Measurements from ENCODE around the gene CCS. TPM values are rescaled to one million over a fixed set of nuclear protein-coding genes. Genes with fewer than 3 reads are reported as not detected.

Gene CCS
- total RNA-seq, 1 donor from 2014 or later = 34.2 TPM

- Mint-ChIP-seq H3K36me3 (ENCODE audit: low read depth) (peaks cover 10% of the 10 kb centered on the region), H3K9me3 (ENCODE audit: low read depth) (peaks cover 2% of the 10 kb centered on the region), H3K4me3 (ENCODE audit: unreplicated experiment) (no peak overlapping the region), H3K27me3 (ENCODE audit: low read depth) (no peaks in the 10 kb centered on the region), H3K27ac (ENCODE audit: unreplicated experiment) (peak overlapping the region; percentile 97), H3K4me1 (ENCODE audit: low read depth) (peaks cover 25% of the 10 kb centered on the region)
- TF ChIP-seq CTCF (IDR thresholded peaks at IDR 0.05) = no peak
- no peak for DNase-seq (ENCODE audit: low spot score)
Observed at GRCh38 chr11:66607126-66607834, 14.3 kb downstream of the CCS start.

- Mint-ChIP-seq H3K9me3 (ENCODE audit: low read depth) (peaks cover 2% of the 10 kb centered on the region), H3K36me3 (ENCODE audit: low read depth) (peaks cover 9% of the 10 kb centered on the region), H3K4me3 (ENCODE audit: unreplicated experiment) (no peak overlapping the region), H3K4me1 (ENCODE audit: low read depth) (peaks cover 15% of the 10 kb centered on the region), H3K27ac (ENCODE audit: unreplicated experiment) (no peak overlapping the region), H3K27me3 (ENCODE audit: low read depth) (no peaks in the 10 kb centered on the region)
- TF ChIP-seq CTCF (IDR thresholded peaks at IDR 0.05) = no peak
- DNase-seq (ENCODE audit: low spot score) = no peak
Observed at GRCh38 chr11:66609721-66610617, 17.0 kb downstream of the CCS start.

- no peak overlapping the region for H3K27ac Mint-ChIP-seq (ENCODE audit: unreplicated experiment)
- no peak for DNase-seq (ENCODE audit: low spot score)
- H3K27me3 Mint-ChIP-seq (ENCODE audit: low read depth) = no peaks in the 10 kb centered on the region
- no peak for TF ChIP-seq CTCF (IDR thresholded peaks at IDR 0.05)
- peaks cover 2% of the 10 kb centered on the region for H3K9me3 Mint-ChIP-seq (ENCODE audit: low read depth)
- peaks cover 3% of the 10 kb centered on the region for H3K36me3 Mint-ChIP-seq (ENCODE audit: low read depth)
- H3K4me1 Mint-ChIP-seq (ENCODE audit: low read depth) = peaks cover 12% of the 10 kb centered on the region
- H3K4me3 Mint-ChIP-seq (ENCODE audit: unreplicated experiment) = no peak overlapping the region
Observed at GRCh38 chr11:66612458-66612857, 19.5 kb downstream of the CCS start.

- Mint-ChIP-seq H3K4me3 (ENCODE audit: unreplicated experiment) (no peak overlapping the region), H3K27me3 (ENCODE audit: low read depth) (no peaks in the 10 kb centered on the region), H3K9me3 (ENCODE audit: low read depth) (peaks cover 2% of the 10 kb centered on the region), H3K4me1 (ENCODE audit: low read depth) (peaks cover 19% of the 10 kb centered on the region), H3K27ac (ENCODE audit: unreplicated experiment) (no peak overlapping the region), H3K36me3 (ENCODE audit: low read depth) (peaks cover 5% of the 10 kb centered on the region)
- no peak for TF ChIP-seq CTCF (IDR thresholded peaks at IDR 0.05)
- no peak for DNase-seq (ENCODE audit: low spot score)
Observed at GRCh38 chr11:66614073-66614472, 21.1 kb downstream of the CCS start.

- H3K27me3 Mint-ChIP-seq (ENCODE audit: low read depth) = no peaks in the 10 kb centered on the region
- H3K27ac Mint-ChIP-seq (ENCODE audit: unreplicated experiment) = peak within 1 kb of the TSS; percentile 100
- peak; percentile 100 for DNase-seq (ENCODE audit: low spot score)
- TF ChIP-seq CTCF (IDR thresholded peaks at IDR 0.05) = no peak
- no peaks in the 10 kb centered on the region for H3K9me3 Mint-ChIP-seq (ENCODE audit: low read depth)
- H3K4me1 Mint-ChIP-seq (ENCODE audit: low read depth) = peaks cover 37% of the 10 kb centered on the region
- peaks cover 4% of the 10 kb centered on the region for H3K36me3 Mint-ChIP-seq (ENCODE audit: low read depth)
- peak within 1 kb of the TSS; percentile 96 for H3K4me3 Mint-ChIP-seq (ENCODE audit: unreplicated experiment)
Observed at GRCh38 chr11:66616379-66617154, 23.6 kb downstream of the CCS start, which contains the start of gene RBM14. Gene RBM14 (plus strand): TSS chr11:66616630. CDS start chr11:66616721, 91 bp downstream.
